Endothelial cell of umbilical vein (primary cell): ENCODE measurements around the gene RFX7.

Experiments used
- POLR2A ChIP-seq: IDR thresholded peaks from 2 replicates; pipeline ENCODE4 v1.6.1; 2012; ENCODE audit warnings: low read depth, mild to moderate bottlenecking, control low read depth, low read length
- POLR2AphosphoS5 ChIP-seq: IDR thresholded peaks from 2 replicates; pipeline ENCODE4 v1.6.1; 2012; ENCODE audit warnings: low read depth, mild to moderate bottlenecking, control low read depth, low read length, moderate library complexity; ENCODE audit not compliant: insufficient read depth
- TF ChIP-seq, protein P1 (sequence below), 2 donors: IDR thresholded peaks; 1 replicate in 1 of 2; 2 replicates in 1 of 2; pipeline ENCODE4 v1.5.1; 2011; ENCODE audit warnings: low read length in 2 of 2, mild to moderate bottlenecking in 2 of 2, moderate library complexity in 2 of 2, control low read depth in 1 of 2, inconsistent platforms in 1 of 2, low read depth in 1 of 2; ENCODE audit not compliant: insufficient read depth in 1 of 2; ENCODE audit errors: extremely low read depth in 1 of 2

- TF ChIP-seq, protein P1, sequence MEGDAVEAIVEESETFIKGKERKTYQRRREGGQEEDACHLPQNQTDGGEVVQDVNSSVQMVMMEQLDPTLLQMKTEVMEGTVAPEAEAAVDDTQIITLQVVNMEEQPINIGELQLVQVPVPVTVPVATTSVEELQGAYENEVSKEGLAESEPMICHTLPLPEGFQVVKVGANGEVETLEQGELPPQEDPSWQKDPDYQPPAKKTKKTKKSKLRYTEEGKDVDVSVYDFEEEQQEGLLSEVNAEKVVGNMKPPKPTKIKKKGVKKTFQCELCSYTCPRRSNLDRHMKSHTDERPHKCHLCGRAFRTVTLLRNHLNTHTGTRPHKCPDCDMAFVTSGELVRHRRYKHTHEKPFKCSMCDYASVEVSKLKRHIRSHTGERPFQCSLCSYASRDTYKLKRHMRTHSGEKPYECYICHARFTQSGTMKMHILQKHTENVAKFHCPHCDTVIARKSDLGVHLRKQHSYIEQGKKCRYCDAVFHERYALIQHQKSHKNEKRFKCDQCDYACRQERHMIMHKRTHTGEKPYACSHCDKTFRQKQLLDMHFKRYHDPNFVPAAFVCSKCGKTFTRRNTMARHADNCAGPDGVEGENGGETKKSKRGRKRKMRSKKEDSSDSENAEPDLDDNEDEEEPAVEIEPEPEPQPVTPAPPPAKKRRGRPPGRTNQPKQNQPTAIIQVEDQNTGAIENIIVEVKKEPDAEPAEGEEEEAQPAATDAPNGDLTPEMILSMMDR (IDR thresholded peaks at IDR 0.05; ENCODE audit: extremely low read depth in 1 of 2, insufficient read depth in 1 of 2, low read depth in 1 of 2, low read length in 2 of 2): no peak
- TF ChIP-seq POLR2A (no peak), POLR2AphosphoS5 (no peak)
These were observed 15.9 kb downstream of the RFX7 start for GRCh38 chr15:56227780-56228179.
